Cardiac fibroblast (primary cell): Measurements from ENCODE around the gene CD82.
A peak's percentile ranks its signal among the peaks of the same experiment; 100 is the strongest.

Experiments
- DNase-seq, 2 donors: peaks; one replicate each; pipeline versions ENCODE4 v3.0.0 to v3.0.0-alpha.2; 2010; ENCODE audit warnings: low read depth in 2 of 2
- H3K4me3 ChIP-seq, 2 donors: replicated peaks in 1 of 2; 1 replicate in 1 of 2; 2 replicates in 1 of 2; pipeline ENCODE4 v1.5.1; 2011; ENCODE audit warnings: low read depth in 2 of 2, low read length in 2 of 2, mild to moderate bottlenecking in 2 of 2, moderate library complexity in 1 of 2
- CTCF ChIP-seq: IDR thresholded peaks from one replicate; pipeline ENCODE4 v1.5.1; 2011; ENCODE audit warnings: low read depth, mild to moderate bottlenecking, low read length, inconsistent platforms

The CD82 gene

GRCh38 chr11:44632466-44633123 lies 67.1 kb downstream of the CD82 start:
- DNase-seq: peak; percentile 21 to 34
- peak; percentile 62 for TF ChIP-seq CTCF
- H3K4me3 ChIP-seq: no peak overlapping the region

- no peak overlapping the region for H3K4me3 ChIP-seq
- DNase-seq: no peak
- TF ChIP-seq CTCF: peak; percentile 26
Measured at GRCh38 chr11:44633641-44634040, 68.2 kb downstream of the CD82 start.

GRCh38 chr11:44634401-44635281 lies 69.2 kb downstream of the CD82 start:
- no peak for TF ChIP-seq CTCF
- H3K4me3 ChIP-seq: no peak overlapping the region
- peak; percentile 71 to 76 for DNase-seq

- peak in 1 of 2 donors; percentile 34 for DNase-seq
- H3K4me3 ChIP-seq: no peak overlapping the region
- TF ChIP-seq CTCF: no peak
Measured at GRCh38 chr11:44637487-44637886, 72.0 kb downstream of the CD82 start.

- no peak for DNase-seq
- H3K4me3 ChIP-seq: no peak overlapping the region
- no peak for TF ChIP-seq CTCF
Measured at GRCh38 chr11:44638032-44638431, 72.6 kb downstream of the CD82 start.

GRCh38 chr11:44643217-44643616 lies 77.8 kb downstream of the CD82 start:
- no peak for TF ChIP-seq CTCF
- no peak overlapping the region for H3K4me3 ChIP-seq
- no peak for DNase-seq
